Uterus (tissue), 2 donors: ENCODE measurements around the gene MRGPRE.

ENCODE experiments used
- POLR2A ChIP-seq, 2 donors: fragments of 450-650 bp; IDR thresholded peaks; one replicate each; pipeline ENCODE4 v1.6.1; 2016; ENCODE audit warnings: antibody characterized with exemption in 2 of 2, mild to moderate bottlenecking in 1 of 2, moderate library complexity in 1 of 2
- TF ChIP-seq, protein P1 (sequence below), 4 experiments: fragments of 200-600 bp in 2 of 4; fragments of 450-650 bp in 2 of 4; sonication (generic) in 2 of 4; IDR thresholded peaks; one replicate each; pipeline ENCODE4 v1.5.1; 2016 to 2019; ENCODE audit warnings: antibody characterized with exemption in 4 of 4, mild to moderate bottlenecking in 2 of 4, moderate library complexity in 1 of 4

DNA sequence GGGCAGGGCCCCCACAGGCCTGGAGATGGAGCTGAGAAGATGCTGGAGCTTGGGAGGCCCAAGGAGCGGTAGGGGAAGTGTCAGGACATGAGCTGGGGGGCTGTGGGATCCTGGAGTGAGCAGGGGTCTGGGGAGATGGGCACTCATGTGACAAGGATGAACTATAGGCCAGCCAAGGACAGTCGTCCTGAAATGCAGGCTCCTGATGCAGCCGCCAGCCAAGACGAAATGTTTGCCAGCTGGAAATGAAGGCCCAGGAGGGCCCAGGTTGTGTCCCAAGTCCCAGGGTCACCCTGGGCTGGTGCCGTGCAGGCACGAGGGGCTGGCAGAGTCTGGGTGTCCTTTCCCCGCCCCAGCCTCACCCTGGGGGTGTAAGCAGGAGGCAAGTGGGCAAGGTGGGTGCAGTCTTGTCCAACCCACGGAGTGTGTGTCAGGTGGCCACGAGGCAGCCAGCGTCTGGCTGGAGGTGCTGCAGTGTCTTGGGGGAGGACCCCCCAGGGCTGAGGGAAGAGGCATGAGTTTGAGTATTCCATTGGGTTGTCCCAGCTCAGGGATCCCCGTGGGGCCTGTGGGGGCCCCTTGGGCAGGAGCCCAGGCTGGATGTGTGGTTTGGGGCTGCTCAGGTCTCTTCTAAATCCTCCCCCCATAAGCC is 35.0 kb downstream of the MRGPRE start:
- TF ChIP-seq, protein P1, sequence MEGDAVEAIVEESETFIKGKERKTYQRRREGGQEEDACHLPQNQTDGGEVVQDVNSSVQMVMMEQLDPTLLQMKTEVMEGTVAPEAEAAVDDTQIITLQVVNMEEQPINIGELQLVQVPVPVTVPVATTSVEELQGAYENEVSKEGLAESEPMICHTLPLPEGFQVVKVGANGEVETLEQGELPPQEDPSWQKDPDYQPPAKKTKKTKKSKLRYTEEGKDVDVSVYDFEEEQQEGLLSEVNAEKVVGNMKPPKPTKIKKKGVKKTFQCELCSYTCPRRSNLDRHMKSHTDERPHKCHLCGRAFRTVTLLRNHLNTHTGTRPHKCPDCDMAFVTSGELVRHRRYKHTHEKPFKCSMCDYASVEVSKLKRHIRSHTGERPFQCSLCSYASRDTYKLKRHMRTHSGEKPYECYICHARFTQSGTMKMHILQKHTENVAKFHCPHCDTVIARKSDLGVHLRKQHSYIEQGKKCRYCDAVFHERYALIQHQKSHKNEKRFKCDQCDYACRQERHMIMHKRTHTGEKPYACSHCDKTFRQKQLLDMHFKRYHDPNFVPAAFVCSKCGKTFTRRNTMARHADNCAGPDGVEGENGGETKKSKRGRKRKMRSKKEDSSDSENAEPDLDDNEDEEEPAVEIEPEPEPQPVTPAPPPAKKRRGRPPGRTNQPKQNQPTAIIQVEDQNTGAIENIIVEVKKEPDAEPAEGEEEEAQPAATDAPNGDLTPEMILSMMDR (IDR thresholded peaks at IDR 0.05) = no peak
- TF ChIP-seq POLR2A (IDR thresholded peaks at IDR 0.05) = no peak
